H9 (cell line): ENCODE measurements around the gene DPF1. TPM values are rescaled to one million over a fixed set of nuclear protein-coding genes. Genes with fewer than 3 reads are reported as not detected.
"Not testable (repeated sequence)": the region's sequence is repeated elsewhere in the genome, so short reads cannot be mapped to it uniquely, and the experiment has no call there.

ENCODE experiments used
- DNase-seq: peaks from one replicate; pipeline ENCODE4 v3.0.0-alpha.2; 2017
- H2AFZ ChIP-seq: one replicate; pipeline ENCODE4 v1.6.1; 2013; ENCODE audit warnings: mild to moderate bottlenecking, low read length, control low read depth, moderate library complexity
- H2AK5ac ChIP-seq: 2 replicates; pipeline ENCODE4 v1.6.1; 2013; ENCODE audit warnings: low read length, control low read depth, mixed read lengths; ENCODE audit not compliant: insufficient read length
- H2BK120ac ChIP-seq: one replicate; pipeline ENCODE4 v1.6.1; 2013; ENCODE audit warnings: low read depth, mild to moderate bottlenecking, low read length, control low read depth, inconsistent platforms; ENCODE audit not compliant: poor library complexity, severe bottlenecking
- H2BK12ac ChIP-seq: 2 replicates; pipeline ENCODE4 v1.6.1; 2013; ENCODE audit warnings: low read length, control low read depth, mixed read lengths, low read depth; ENCODE audit not compliant: insufficient read length
- H2BK15ac ChIP-seq: 2 replicates; pipeline ENCODE4 v1.6.1; 2013; ENCODE audit warnings: low read depth, low read length, control low read depth
- H2BK20ac ChIP-seq: one replicate; pipeline ENCODE4 v1.6.1; 2013; ENCODE audit warnings: low read depth, mild to moderate bottlenecking, low read length, control low read depth, inconsistent platforms; ENCODE audit not compliant: poor library complexity, severe bottlenecking
- H2BK5ac ChIP-seq: 2 replicates; pipeline ENCODE4 v1.6.1; 2013; ENCODE audit warnings: low read length, control low read depth, mixed read lengths; ENCODE audit not compliant: insufficient read length
- H3K14ac ChIP-seq: 2 replicates; pipeline ENCODE4 v1.6.1; 2013; ENCODE audit warnings: low read length, control low read depth; ENCODE audit not compliant: insufficient read depth
- H3K18ac ChIP-seq: 2 replicates; pipeline ENCODE4 v1.6.1; 2013; ENCODE audit warnings: low read depth, mild to moderate bottlenecking, mixed read lengths, low read length, control low read depth; ENCODE audit not compliant: insufficient read length
- H3K23ac ChIP-seq: 2 replicates; pipeline ENCODE4 v1.6.1; 2013; ENCODE audit warnings: low read length, control low read depth, mixed read lengths, low read depth; ENCODE audit not compliant: insufficient read length
- H3K23me2 ChIP-seq: 2 replicates; pipeline ENCODE4 v1.6.1; 2013; ENCODE audit warnings: low read depth, mild to moderate bottlenecking, mixed read lengths, low read length, control low read depth; ENCODE audit not compliant: insufficient read length, poor library complexity, severe bottlenecking
- H3K27ac ChIP-seq: 2 replicates; pipeline ENCODE4 v1.5.1; 2013; ENCODE audit warnings: low read length, control low read depth, mixed read lengths, low read depth; ENCODE audit not compliant: insufficient read length
- H3K27me3 ChIP-seq: 2 replicates; pipeline ENCODE4 v1.6.1; 2013; ENCODE audit warnings: low read length, control low read depth, inconsistent platforms; ENCODE audit not compliant: insufficient read depth
- H3K4ac ChIP-seq: 2 replicates; pipeline ENCODE4 v1.6.1; 2013; ENCODE audit warnings: low read depth, mild to moderate bottlenecking, control low read depth, inconsistent platforms, low read length, moderate library complexity
- H3K4me1 ChIP-seq: 2 replicates; pipeline ENCODE4 v1.6.1; 2013; ENCODE audit warnings: low read length, control low read depth, inconsistent platforms; ENCODE audit not compliant: insufficient read depth
- H3K4me2 ChIP-seq: 2 replicates; pipeline ENCODE4 v1.6.1; 2013; ENCODE audit warnings: low read length, control low read depth, mixed read lengths; ENCODE audit not compliant: insufficient read length, insufficient read depth
- H3K56ac ChIP-seq: 2 replicates; pipeline ENCODE4 v1.6.1; 2013; ENCODE audit warnings: low read depth, mild to moderate bottlenecking, mixed read lengths, low read length, control low read depth; ENCODE audit not compliant: insufficient read length
- H3K79me1 ChIP-seq: 2 replicates; pipeline ENCODE4 v1.6.1; 2013; ENCODE audit warnings: low read depth, mild to moderate bottlenecking, moderate library complexity, low read length, control low read depth, inconsistent platforms; ENCODE audit not compliant: insufficient read depth, poor library complexity, severe bottlenecking
- H3K79me2 ChIP-seq: 2 replicates; pipeline ENCODE4 v1.6.1; 2013; ENCODE audit warnings: low read length, control low read depth, inconsistent platforms; ENCODE audit not compliant: insufficient read depth
- H3K9ac ChIP-seq: 2 replicates; pipeline ENCODE4 v1.6.1; 2013; ENCODE audit warnings: low read length, control low read depth, mixed read lengths; ENCODE audit not compliant: insufficient read length; ENCODE audit errors: extremely low read depth
- H3K9me3 ChIP-seq: one replicate; pipeline ENCODE4 v1.6.1; 2013; ENCODE audit warnings: low read depth, low read length, inconsistent platforms; ENCODE audit not compliant: control insufficient read depth
- H3T11ph ChIP-seq: one replicate; pipeline ENCODE4 v1.6.1; 2013; ENCODE audit warnings: mild to moderate bottlenecking, low read length, control low read depth, inconsistent platforms
- H4K20me1 ChIP-seq: one replicate; pipeline ENCODE4 v1.6.1; 2013; ENCODE audit not compliant: control insufficient read depth, insufficient read length, insufficient read depth
- H4K5ac ChIP-seq: 2 replicates; pipeline ENCODE4 v1.6.1; 2013; ENCODE audit warnings: low read depth, mild to moderate bottlenecking, mixed read lengths, low read length, control low read depth; ENCODE audit not compliant: insufficient read length
- H4K8ac ChIP-seq: replicated peaks from 2 replicates; pipeline ENCODE4 v1.6.1; 2013; ENCODE audit warnings: low read length, control low read depth, mixed read lengths, low read depth; ENCODE audit not compliant: insufficient read length
- H4K91ac ChIP-seq: 2 replicates; pipeline ENCODE4 v1.6.1; 2013; ENCODE audit warnings: low read depth, mild to moderate bottlenecking, moderate library complexity, mixed read lengths, low read length, control low read depth; ENCODE audit not compliant: insufficient read length
- H3K27ac Mint-ChIP-seq, 3 experiments: 2 replicates in 2 of 3; 3 replicates in 1 of 3; pipeline ENCODE4 v1.8.0; 2020 to 2021; ENCODE audit warnings: mixed read lengths in 3 of 3, mild to moderate bottlenecking in 1 of 3, moderate library complexity in 1 of 3
- H3K27me3 Mint-ChIP-seq: 2 replicates; pipeline ENCODE4 v1.8.0; 2021; ENCODE audit warnings: low read depth, mild to moderate bottlenecking, moderate library complexity, mixed read lengths
- H3K36me3 Mint-ChIP-seq, 3 experiments: 2 replicates in 2 of 3; 3 replicates in 1 of 3; pipeline ENCODE4 v1.8.0; 2020 to 2021; ENCODE audit warnings: low read depth in 3 of 3, mixed read lengths in 3 of 3; ENCODE audit not compliant: insufficient read depth in 1 of 3
- H3K4me1 Mint-ChIP-seq, 2 experiments: 2 replicates each; pipeline ENCODE4 v1.8.0; 2020; ENCODE audit warnings: mixed read lengths in 2 of 2
- H3K4me3 Mint-ChIP-seq, 2 experiments: 2 replicates in 1 of 2; 3 replicates in 1 of 2; pipeline ENCODE4 v1.8.0; 2020 to 2021; ENCODE audit warnings: mild to moderate bottlenecking in 2 of 2, mixed read lengths in 2 of 2, moderate library complexity in 1 of 2
- H3K9me3 Mint-ChIP-seq, 2 experiments: 2 replicates in 1 of 2; 3 replicates in 1 of 2; pipeline ENCODE4 v1.8.0; 2020; ENCODE audit warnings: mild to moderate bottlenecking in 2 of 2, mixed read lengths in 2 of 2, moderate library complexity in 1 of 2
- CTCF ChIP-seq: fragments of 200-600 bp; sonication (generic); conservative IDR thresholded peaks from 3 replicates; pipeline ENCODE4 v1.8.0; 2021; ENCODE audit warnings: antibody characterized with exemption, mild to moderate bottlenecking
- WGBS: extraction: QIAGEN DNeasy Blood & Tissue Kit; methylation state at CpG from one replicate; pipeline ENCODE4 v1.1.7; 2013; ENCODE audit warnings: missing lambda C conversion rate, low lambda C conversion rate, mixed read lengths; ENCODE audit not compliant: insufficient read length; ENCODE audit errors: extremely low coverage; 5-methylcytosine and 5-hydroxymethylcytosine counted together
- total RNA-seq: library from RNA; stranded (reverse); gene quantifications from 2 replicates; pipeline ENCODE4 v1.2.1, GENCODE V29; 2021

DPF1 gene
- total RNA-seq, 1 experiment from 2014 or later: 12.0 TPM

DNA sequence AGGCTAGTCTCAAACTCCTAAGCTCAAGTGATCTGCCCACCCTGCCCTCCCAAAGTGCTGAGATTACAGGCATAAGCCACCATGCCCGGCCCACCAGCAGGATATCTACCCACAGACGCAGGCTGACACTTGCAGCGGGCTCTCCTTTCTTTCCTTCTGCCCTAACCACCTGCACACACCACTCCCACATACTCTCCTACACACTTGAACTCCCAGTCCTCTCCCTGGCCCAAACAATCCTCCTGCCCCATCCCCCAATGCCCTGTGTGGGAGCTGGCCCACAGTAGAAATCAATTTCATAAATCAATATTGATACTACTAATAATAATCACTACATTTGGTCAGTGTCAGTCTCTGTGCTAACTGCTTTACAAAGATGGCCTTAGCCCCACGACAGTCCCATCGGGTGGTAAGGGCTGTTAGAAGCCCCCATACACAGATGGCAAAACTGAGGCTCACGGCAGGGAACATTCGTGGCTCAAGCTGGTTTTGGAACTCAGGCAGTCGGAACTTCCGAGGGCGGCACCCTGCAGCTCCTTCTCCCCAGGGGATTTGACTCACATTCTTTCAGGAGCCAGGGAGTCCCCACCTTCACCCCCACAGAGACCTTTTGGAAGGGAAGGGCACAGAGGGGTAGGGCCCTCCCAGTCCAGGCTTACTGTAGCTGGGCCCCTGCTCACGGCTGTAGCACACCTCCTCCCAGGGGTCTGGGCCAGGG is 3.4 kb upstream of the DPF1 start:
- Histone ChIP-seq H4K5ac (no peak overlapping the region), H2BK5ac (no peak overlapping the region), H3K23ac (no peak overlapping the region), H2BK20ac (no peak overlapping the region), H3K14ac (no peak overlapping the region), H2AFZ (no peak overlapping the region), H3K56ac (no peak overlapping the region), H2BK120ac (no peak overlapping the region), H3K4me1 (0 out of 2 replicates have a peak, but pooled peaks cover 2% of the 10 kb centered on the region), H3K4ac (no peak overlapping the region), H2AK5ac (no peak overlapping the region), H3K27me3 (no peaks in the 10 kb centered on the region; the same call in 1 of the 2 replicates), H3K18ac (no peak overlapping the region), H2BK15ac (no peak overlapping the region), H4K8ac (no peak overlapping the region), H3K9ac (no peak overlapping the region), H3K79me1 (no peaks in the 10 kb centered on the region), H3K27ac (no peak overlapping the region), H2BK12ac (no peak overlapping the region), H3K9me3 (no peaks in the 10 kb centered on the region), H3T11ph (no peak overlapping the region), H3K79me2 (no peaks in the 10 kb centered on the region), H3K23me2 (peaks cover 9% of the 10 kb centered on the region), H4K20me1 (peaks cover 2% of the 10 kb centered on the region), H3K4me2 (peak overlapping the region; percentile 57), H4K91ac (no peak overlapping the region)
- TF ChIP-seq CTCF: no peak
- Mint-ChIP-seq H3K4me3 (peak overlapping the region; percentile 56 to 78), H3K27me3 (peaks cover 48% of the 10 kb centered on the region), H3K9me3 (no peaks in the 10 kb centered on the region; a peak in 1 of 5 replicates), H3K27ac (peak overlapping the region in 1 of 3 experiments; percentile 94; a peak in 2 of 7 replicates), H3K36me3 (no peaks in the 10 kb centered on the region; a peak in 1 of 7 replicates), H3K4me1 (peaks cover 23 to 40% of the 10 kb centered on the region in 2 experiments)
- no peak for DNase-seq
- no CpG with 5 or more reads among the region's 11 CpGs for WGBS

DNA sequence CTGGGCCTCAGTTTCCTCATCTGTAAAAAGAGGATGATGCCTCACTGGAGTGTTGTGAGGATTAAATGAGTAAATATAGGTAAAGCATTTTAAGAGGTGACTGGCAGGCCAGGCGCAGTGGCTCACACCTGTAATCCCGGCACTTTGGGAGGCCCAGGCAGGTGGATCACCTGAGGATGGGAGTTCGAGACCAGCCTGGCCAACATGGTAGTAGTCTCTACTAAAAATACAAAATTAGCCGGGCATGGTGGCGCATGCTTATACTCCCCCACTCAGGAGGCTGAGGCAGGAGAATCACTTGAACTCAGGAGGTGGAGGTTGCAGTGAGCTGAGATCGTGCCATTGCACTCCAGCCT is 819 bp upstream of the DPF1 start:
- H3K27me3 ChIP-seq, H4K91ac ChIP-seq, H3K9me3 Mint-ChIP-seq, H3K79me1 ChIP-seq, H3K79me2 ChIP-seq, H3K9ac ChIP-seq, H4K8ac ChIP-seq, H3K9me3 ChIP-seq, H3K4ac ChIP-seq, DNase-seq, H4K20me1 ChIP-seq, H3K27ac ChIP-seq, H3K23ac ChIP-seq, H3K56ac ChIP-seq, H2BK12ac ChIP-seq, H3T11ph ChIP-seq, H2AK5ac ChIP-seq, H2BK15ac ChIP-seq, H3K4me2 ChIP-seq, H3K36me3 Mint-ChIP-seq, H3K27ac Mint-ChIP-seq, H2BK5ac ChIP-seq, H3K23me2 ChIP-seq, H3K4me1 ChIP-seq, H2AFZ ChIP-seq, H2BK120ac ChIP-seq, H2BK20ac ChIP-seq, H3K18ac ChIP-seq, H3K14ac ChIP-seq, H4K5ac ChIP-seq: not testable (repeated sequence)
- no CpG with 5 or more reads among the region's 6 CpGs for WGBS
- Mint-ChIP-seq H3K27me3 (peaks cover 27% of the 10 kb centered on the region), H3K4me1 (peaks cover 23 to 38% of the 10 kb centered on the region in 2 experiments), H3K4me3 (peak overlapping the region; percentile 84 to 90; a peak in 4 of 5 replicates)
